Mucosa of rectum (tissue), 2 donors: Measurements from ENCODE around the gene ASCL2.

ENCODE experiments used
- H3K27ac ChIP-seq, 2 donors: one replicate each; pipeline ENCODE4 v1.7.0; 2013; ENCODE audit warnings: inconsistent platforms in 2 of 2, low read depth in 2 of 2, low read length in 2 of 2
- H3K27me3 ChIP-seq, 2 donors: one replicate each; pipeline ENCODE4 v1.7.0; 2013; ENCODE audit warnings: low read length in 2 of 2; ENCODE audit not compliant: control insufficient read depth in 2 of 2, insufficient read depth in 2 of 2
- H3K36me3 ChIP-seq, 2 donors: one replicate each; pipeline ENCODE4 v1.7.0; 2013; ENCODE audit warnings: low read length in 2 of 2; ENCODE audit not compliant: control insufficient read depth in 2 of 2, insufficient read depth in 2 of 2
- H3K4me1 ChIP-seq, 2 donors: one replicate each; pipeline ENCODE4 v1.7.0; 2013; ENCODE audit warnings: low read length in 2 of 2, mild to moderate bottlenecking in 1 of 2; ENCODE audit not compliant: control insufficient read depth in 2 of 2, insufficient read depth in 2 of 2
- H3K4me3 ChIP-seq, 2 donors: one replicate each; pipeline ENCODE4 v1.7.0; 2013; ENCODE audit warnings: low read length in 2 of 2
- H3K9ac ChIP-seq, 2 donors: one replicate each; pipeline ENCODE4 v1.7.0; 2013; ENCODE audit warnings: low read length in 2 of 2, low read depth in 1 of 2, mild to moderate bottlenecking in 1 of 2
- H3K9me3 ChIP-seq, 2 donors: one replicate each; pipeline ENCODE4 v1.7.0; 2013; ENCODE audit warnings: low read length in 2 of 2; ENCODE audit not compliant: control insufficient read depth in 2 of 2
- donor health status: healthy.
- donor health status: Normal muscosa, but diverticular disease.

ASCL2 gene

GRCh38 chr11:2259897-2260451 is 10.4 kb downstream of the ASCL2 start:
- H3K9ac ChIP-seq, result no peak overlapping the region
- no peaks in the 10 kb centered on the region for H3K9me3 ChIP-seq
- no peaks in the 10 kb centered on the region for H3K36me3 ChIP-seq
- H3K4me1 ChIP-seq, result no peaks in the 10 kb centered on the region
- H3K27ac ChIP-seq, result no peak overlapping the region
- H3K4me3 ChIP-seq, result no peak overlapping the region
- H3K27me3 ChIP-seq, result no peaks in the 10 kb centered on the region

- no peak overlapping the region for H3K9ac ChIP-seq
- no peaks in the 10 kb centered on the region for H3K36me3 ChIP-seq
- H3K27ac ChIP-seq, result no peak overlapping the region
- no peaks in the 10 kb centered on the region for H3K27me3 ChIP-seq
- no peaks in the 10 kb centered on the region for H3K9me3 ChIP-seq
- no peak overlapping the region for H3K4me3 ChIP-seq
- H3K4me1 ChIP-seq, result no peaks in the 10 kb centered on the region
Observed at GRCh38 chr11:2259466-2259830, 10.9 kb downstream of the ASCL2 start.

- no peaks in the 10 kb centered on the region for H3K27me3 ChIP-seq
- H3K9ac ChIP-seq, result no peak overlapping the region
- no peak overlapping the region for H3K27ac ChIP-seq
- no peak overlapping the region for H3K4me3 ChIP-seq
- H3K4me1 ChIP-seq, result no peaks in the 10 kb centered on the region
- H3K9me3 ChIP-seq, result no peaks in the 10 kb centered on the region
- H3K36me3 ChIP-seq, result no peaks in the 10 kb centered on the region
Observed at GRCh38 chr11:2258501-2259465, 11.6 kb downstream of the ASCL2 start.

GRCh38 chr11:2256951-2257700 is 13.3 kb downstream of the ASCL2 start:
- Histone ChIP-seq H3K27ac (no peak overlapping the region), H3K36me3 (no peaks in the 10 kb centered on the region), H3K9ac (no peak overlapping the region), H3K4me1 (no peaks in the 10 kb centered on the region), H3K4me3 (no peak overlapping the region), H3K27me3 (no peaks in the 10 kb centered on the region), H3K9me3 (no peaks in the 10 kb centered on the region)

GRCh38 chr11:2256293-2256913 is 14.0 kb downstream of the ASCL2 start:
- H3K4me1 ChIP-seq, result no peaks in the 10 kb centered on the region

GRCh38 chr11:2252018-2252417 is 18.4 kb downstream of the ASCL2 start:
- Histone ChIP-seq H3K27ac (no peak overlapping the region), H3K9ac (no peak overlapping the region), H3K27me3 (no peaks in the 10 kb centered on the region), H3K4me1 (no peaks in the 10 kb centered on the region), H3K4me3 (no peak overlapping the region), H3K9me3 (no peaks in the 10 kb centered on the region), H3K36me3 (no peaks in the 10 kb centered on the region)

More at GRCh38 chr11:2256293-2256913, 14.0 kb downstream of the ASCL2 start:
- no peaks in the 10 kb centered on the region for H3K9me3 ChIP-seq
- no peak overlapping the region for H3K27ac ChIP-seq
- no peaks in the 10 kb centered on the region for H3K27me3 ChIP-seq
- H3K36me3 ChIP-seq, result no peaks in the 10 kb centered on the region
- no peak overlapping the region for H3K4me3 ChIP-seq
- no peak overlapping the region for H3K9ac ChIP-seq

- Histone ChIP-seq H3K27me3 (no peaks in the 10 kb centered on the region), H3K27ac (no peak overlapping the region), H3K4me3 (no peak overlapping the region), H3K36me3 (no peaks in the 10 kb centered on the region), H3K9me3 (no peaks in the 10 kb centered on the region), H3K4me1 (no peaks in the 10 kb centered on the region), H3K9ac (no peak overlapping the region)
Observed at GRCh38 chr11:2251138-2251537, 19.2 kb downstream of the ASCL2 start.

GRCh38 chr11:2250485-2250884 is 19.9 kb downstream of the ASCL2 start:
- H3K4me3 ChIP-seq, result no peak overlapping the region
- no peaks in the 10 kb centered on the region for H3K36me3 ChIP-seq
- H3K27ac ChIP-seq, result no peak overlapping the region
- H3K4me1 ChIP-seq, result no peaks in the 10 kb centered on the region
- H3K9me3 ChIP-seq, result no peaks in the 10 kb centered on the region
- H3K9ac ChIP-seq, result no peak overlapping the region
- H3K27me3 ChIP-seq, result no peaks in the 10 kb centered on the region

GRCh38 chr11:2250041-2250440 is 20.3 kb downstream of the ASCL2 start:
- Histone ChIP-seq H3K27ac (no peak overlapping the region), H3K4me3 (no peak overlapping the region), H3K9ac (no peak overlapping the region), H3K27me3 (no peaks in the 10 kb centered on the region), H3K4me1 (no peaks in the 10 kb centered on the region), H3K9me3 (no peaks in the 10 kb centered on the region), H3K36me3 (no peaks in the 10 kb centered on the region)
